Measurements from ENCODE around the gene ITGA1. TPM values are rescaled to one million over a fixed set of nuclear protein-coding genes. Genes with fewer than 3 reads are reported as not detected.

The ITGA1 gene
- total and polyA plus RNA-seq, 2 donors (not counting 1 experiment from before 2014, with no cell fraction given): 0.74 TPM; not detected in 1

GRCh38 chr5:52839285-52839684 is 51.6 kb downstream of the ITGA1 start:
- Mint-ChIP-seq H3K27me3 (peaks cover 3% of the 10 kb centered on the region), H3K27ac (no peak overlapping the region), H3K4me3 (no peak overlapping the region), H3K4me1 (no peaks in the 10 kb centered on the region), H3K9me3 (ENCODE audit: insufficient read depth) (no peaks in the 10 kb centered on the region)
- Histone ChIP-seq H3K36me3 (replicated peaks in 1 of 2; ENCODE audit: control extremely low read depth in 1 of 2, control insufficient read depth in 1 of 2, extremely low read depth in 1 of 2, insufficient read depth in 2 of 2, low read length in 1 of 2) (no peaks in the 10 kb centered on the region), H3K27me3 (replicated peaks in 1 of 4; ENCODE audit: control extremely low read depth in 1 of 4, control insufficient read depth in 3 of 4, insufficient read depth in 4 of 4, low read length in 3 of 4) (no peaks in the 10 kb centered on the region), H3K27ac (ENCODE audit: low read length in 2 of 2) (no peak overlapping the region), H2AFZ (ENCODE audit: insufficient read depth, low read depth, low read length, poor library complexity, severe bottlenecking) (no peak overlapping the region), H4K20me1 (ENCODE audit: control insufficient read depth, insufficient read depth, low read length, poor library complexity, severe bottlenecking) (no peaks in the 10 kb centered on the region), H3K79me2 (ENCODE audit: control insufficient read depth, insufficient read depth, low read length) (no peaks in the 10 kb centered on the region), H3K9me3 (ENCODE audit: control extremely low read depth in 1 of 3, control insufficient read depth in 2 of 3, insufficient read depth in 1 of 3, low read length in 2 of 3) (no peaks in the 10 kb centered on the region), H3K9ac (ENCODE audit: low read length) (no peak overlapping the region), H3K4me2 (replicated peaks; ENCODE audit: low read depth, low read length, poor library complexity, severe bottlenecking) (no peak overlapping the region), H3K4me1 (ENCODE audit: control insufficient read depth in 2 of 2, insufficient read depth in 2 of 2, low read length in 2 of 2) (no peaks in the 10 kb centered on the region), H3K4me3 (ENCODE audit: control extremely low read depth in 1 of 5, extremely low read depth in 1 of 5, insufficient read depth in 1 of 5, low read depth in 2 of 5, low read length in 4 of 5) (no peak overlapping the region)
- DNase-seq (no peak), ATAC-seq (ENCODE audit: low read depth) (no peak)
- POLR2A ChIA-PET: no interaction called here
- no peak for TF ChIP-seq EZH2 (IDR thresholded peaks at IDR 0.05; ENCODE audit: borderline replicate concordance, insufficient read depth, low read depth, low read length, poor library complexity, severe bottlenecking)
- TF ChIP-seq, protein P1, sequence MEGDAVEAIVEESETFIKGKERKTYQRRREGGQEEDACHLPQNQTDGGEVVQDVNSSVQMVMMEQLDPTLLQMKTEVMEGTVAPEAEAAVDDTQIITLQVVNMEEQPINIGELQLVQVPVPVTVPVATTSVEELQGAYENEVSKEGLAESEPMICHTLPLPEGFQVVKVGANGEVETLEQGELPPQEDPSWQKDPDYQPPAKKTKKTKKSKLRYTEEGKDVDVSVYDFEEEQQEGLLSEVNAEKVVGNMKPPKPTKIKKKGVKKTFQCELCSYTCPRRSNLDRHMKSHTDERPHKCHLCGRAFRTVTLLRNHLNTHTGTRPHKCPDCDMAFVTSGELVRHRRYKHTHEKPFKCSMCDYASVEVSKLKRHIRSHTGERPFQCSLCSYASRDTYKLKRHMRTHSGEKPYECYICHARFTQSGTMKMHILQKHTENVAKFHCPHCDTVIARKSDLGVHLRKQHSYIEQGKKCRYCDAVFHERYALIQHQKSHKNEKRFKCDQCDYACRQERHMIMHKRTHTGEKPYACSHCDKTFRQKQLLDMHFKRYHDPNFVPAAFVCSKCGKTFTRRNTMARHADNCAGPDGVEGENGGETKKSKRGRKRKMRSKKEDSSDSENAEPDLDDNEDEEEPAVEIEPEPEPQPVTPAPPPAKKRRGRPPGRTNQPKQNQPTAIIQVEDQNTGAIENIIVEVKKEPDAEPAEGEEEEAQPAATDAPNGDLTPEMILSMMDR (IDR thresholded peaks at IDR 0.05): no peak
- WGBS (ENCODE audit: insufficient coverage): no CpG with 5 or more reads among the region's 1 CpG
- intact Hi-C loops (cut with micrococcal nuclease): no loop called here
- CTCF ChIA-PET: no interaction called here

GRCh38 chr5:52840277-52841050 is 52.7 kb downstream of the ITGA1 start:
- H3K27me3 ChIP-seq (replicated peaks in 1 of 4; ENCODE audit: control extremely low read depth in 1 of 4, control insufficient read depth in 3 of 4, insufficient read depth in 4 of 4, low read length in 3 of 4): no peaks in the 10 kb centered on the region
- H3K4me3 ChIP-seq (ENCODE audit: control extremely low read depth in 1 of 5, extremely low read depth in 1 of 5, insufficient read depth in 1 of 5, low read depth in 2 of 5, low read length in 4 of 5): no peak overlapping the region
- no peaks in the 10 kb centered on the region for H4K20me1 ChIP-seq (ENCODE audit: control insufficient read depth, insufficient read depth, low read length, poor library complexity, severe bottlenecking)
- H3K9ac ChIP-seq (ENCODE audit: low read length): no peak overlapping the region
- H3K9me3 Mint-ChIP-seq (ENCODE audit: insufficient read depth): no peaks in the 10 kb centered on the region
- no peak overlapping the region for H3K27ac Mint-ChIP-seq
- no peak for TF ChIP-seq EZH2 (IDR thresholded peaks at IDR 0.05; ENCODE audit: borderline replicate concordance, insufficient read depth, low read depth, low read length, poor library complexity, severe bottlenecking)
- TF ChIP-seq, protein P1 (IDR thresholded peaks at IDR 0.05): no peak
- no peak for ATAC-seq (ENCODE audit: low read depth)
- H3K79me2 ChIP-seq (ENCODE audit: control insufficient read depth, insufficient read depth, low read length): no peaks in the 10 kb centered on the region
- no peaks in the 10 kb centered on the region for H3K4me1 ChIP-seq (ENCODE audit: control insufficient read depth in 2 of 2, insufficient read depth in 2 of 2, low read length in 2 of 2)
- H3K27ac ChIP-seq (ENCODE audit: low read length in 2 of 2): no peak overlapping the region
- intact Hi-C loops (cut with micrococcal nuclease): no loop called here
- H3K4me3 Mint-ChIP-seq: no peak overlapping the region
- no peaks in the 10 kb centered on the region for H3K36me3 ChIP-seq (replicated peaks in 1 of 2; ENCODE audit: control extremely low read depth in 1 of 2, control insufficient read depth in 1 of 2, extremely low read depth in 1 of 2, insufficient read depth in 2 of 2, low read length in 1 of 2)
- no peaks in the 10 kb centered on the region for H3K27me3 Mint-ChIP-seq
- POLR2A ChIA-PET: no interaction called here
- 96% methylated on average over 7 of the region's 8 CpGs for WGBS (ENCODE audit: insufficient coverage)
- CTCF ChIA-PET: interaction anchor here (1.0 kb wide), 1 partner anchor 75 kb away, joined by 3 read pairs; no protein-coding TSS in a partner anchor
- DNase-seq: no peak
- no peak overlapping the region for H2AFZ ChIP-seq (ENCODE audit: insufficient read depth, low read depth, low read length, poor library complexity, severe bottlenecking)
- no peaks in the 10 kb centered on the region for H3K4me1 Mint-ChIP-seq
- no peaks in the 10 kb centered on the region for H3K9me3 ChIP-seq (ENCODE audit: control extremely low read depth in 1 of 3, control insufficient read depth in 2 of 3, insufficient read depth in 1 of 3, low read length in 2 of 3)
- H3K4me2 ChIP-seq (replicated peaks; ENCODE audit: low read depth, low read length, poor library complexity, severe bottlenecking): no peak overlapping the region

Measured in B cell (primary cell).